SHP77 (cell line): ENCODE results near the gene TMEM179.

ENCODE experiments used
- DNase-seq, 2 experiments: peaks; one replicate each; lab custom pipeline; 2025; lab: John Stamatoyannopoulos, UW

TMEM179 gene

GRCh38 chr14:104569435-104569834 lies 35.1 kb downstream of the TMEM179 start:
- no peak for DNase-seq

GRCh38 chr14:104568620-104569019 lies 36.0 kb downstream of the TMEM179 start:
- no peak for DNase-seq

GRCh38 chr14:104567957-104568225 lies 36.7 kb downstream of the TMEM179 start:
- no peak for DNase-seq

GRCh38 chr14:104567141-104567956 lies 37.2 kb downstream of the TMEM179 start:
- no peak for DNase-seq

GRCh38 chr14:104564744-104565679 lies 39.6 kb downstream of the TMEM179 start:
- DNase-seq = no peak

- DNase-seq = peak; percentile 29 to 52
Observed at GRCh38 chr14:104563742-104564615, 40.6 kb downstream of the TMEM179 start.

- no peak for DNase-seq
Observed at GRCh38 chr14:104563191-104563741, 41.3 kb downstream of the TMEM179 start.

GRCh38 chr14:104562606-104563005 lies 42.0 kb downstream of the TMEM179 start:
- no peak for DNase-seq

- DNase-seq = no peak
Observed at GRCh38 chr14:104561632-104562495, 42.7 kb downstream of the TMEM179 start.

- no peak for DNase-seq
Observed at GRCh38 chr14:104561124-104561557, 43.4 kb downstream of the TMEM179 start.

- no peak for DNase-seq
Observed at GRCh38 chr14:104560586-104560945, 44.0 kb downstream of the TMEM179 start.

GRCh38 chr14:104559804-104560585 lies 44.6 kb downstream of the TMEM179 start:
- DNase-seq = no peak

- DNase-seq = no peak
Observed at GRCh38 chr14:104559028-104559803, 45.4 kb downstream of the TMEM179 start.

- DNase-seq = no peak
Observed at GRCh38 chr14:104558231-104559027, 46.1 kb downstream of the TMEM179 start.

- no peak for DNase-seq
Observed at GRCh38 chr14:104557766-104558165, 46.8 kb downstream of the TMEM179 start.

GRCh38 chr14:104557086-104557485 lies 47.5 kb downstream of the TMEM179 start:
- DNase-seq = no peak

- no peak for DNase-seq
Observed at GRCh38 chr14:104556256-104557021, 48.1 kb downstream of the TMEM179 start.
